WTC11 (cell line): ENCODE measurements around the gene CACYBP.
A peak's percentile ranks its signal among the peaks of the same experiment; 100 is the strongest.

ENCODE experiments used
- CREB1 ChIP-seq: sonication (generic); formaldehyde crosslinking; IDR thresholded peaks from 2 replicates; pipeline ENCODE4 v1.8.0; 2023; ENCODE audit warnings: mild to moderate bottlenecking, missing genetic modification reagents
- CTCF ChIP-seq: fragments of 200-600 bp; IDR thresholded peaks from 2 replicates; pipeline ENCODE4 v1.8.0; 2022; ENCODE audit warnings: antibody characterized with exemption
- E2F1 ChIP-seq: sonication (generic); formaldehyde crosslinking; IDR thresholded peaks from 2 replicates; pipeline ENCODE4 v1.8.0; 2022; ENCODE audit warnings: mild to moderate bottlenecking, missing genetic modification reagents
- ESRRA ChIP-seq: sonication (generic); formaldehyde crosslinking; IDR thresholded peaks from 2 replicates; pipeline ENCODE4 v1.8.1; 2022; ENCODE audit warnings: mild to moderate bottlenecking, missing genetic modification reagents, borderline replicate concordance
- NFYB ChIP-seq: sonication (generic); formaldehyde crosslinking; conservative IDR thresholded peaks from 2 replicates; pipeline ENCODE4 v1.8.0; 2022; ENCODE audit warnings: low read depth, missing genetic modification reagents
- PRDM15 ChIP-seq: sonication (generic); formaldehyde crosslinking; IDR thresholded peaks from 2 replicates; pipeline ENCODE4 v1.8.0; 2022; ENCODE audit warnings: missing genetic modification reagents
- USF2 ChIP-seq: sonication (generic); formaldehyde crosslinking; IDR thresholded peaks from 2 replicates; pipeline ENCODE4 v1.8.1; 2023; ENCODE audit warnings: mild to moderate bottlenecking, missing genetic modification reagents, moderate library complexity
- ZNF138 ChIP-seq: sonication (generic); formaldehyde crosslinking; conservative IDR thresholded peaks from 2 replicates; pipeline ENCODE4 v1.8.1; 2022; ENCODE audit warnings: mild to moderate bottlenecking, moderate library complexity, missing genetic modification reagents
- ZNF263 ChIP-seq: sonication (generic); formaldehyde crosslinking; IDR thresholded peaks from 2 replicates; pipeline ENCODE4 v1.8.1; 2022; ENCODE audit warnings: low read depth, mild to moderate bottlenecking, moderate library complexity, missing genetic modification reagents
- ZNF512 ChIP-seq: sonication (generic); formaldehyde crosslinking; IDR thresholded peaks from 2 replicates; pipeline ENCODE4 v1.8.1; 2022; ENCODE audit warnings: missing genetic modification reagents, borderline replicate concordance
- ZNF671 ChIP-seq: fragments of 250-450 bp; sonication (Bioruptor Pico); IDR thresholded peaks from 2 replicates; pipeline ENCODE4 v1.8.0; 2021; ENCODE audit warnings: mild to moderate bottlenecking

GRCh38 chr1:174999216-174999935 lies 371 bp upstream of the CACYBP start:
- TF ChIP-seq ESRRA (CRISPR knock-in tag) (no peak), PRDM15 (CRISPR knock-in tag) (no peak), CREB1 (0 out of 2 replicates have a peak, but pooled peaks have one; percentile 46), CTCF (no peak), USF2 (CRISPR knock-in tag) (peak; percentile 95), ZNF138 (CRISPR knock-in tag) (no peak), ZNF263 (CRISPR knock-in tag) (no peak), E2F1 (CRISPR knock-in tag) (no peak), ZNF512 (CRISPR knock-in tag) (no peak), ZNF671 (CRISPR knock-in tag) (peak; percentile 34; the same call in 1 of the 2 replicates), NFYB (no peak)
